Measurements from ENCODE around the gene CDO1.

GRCh38 chr5:115831163-115831768, 14.8 kb upstream of the CDO1 start:
- TF ChIP-seq, protein P1, sequence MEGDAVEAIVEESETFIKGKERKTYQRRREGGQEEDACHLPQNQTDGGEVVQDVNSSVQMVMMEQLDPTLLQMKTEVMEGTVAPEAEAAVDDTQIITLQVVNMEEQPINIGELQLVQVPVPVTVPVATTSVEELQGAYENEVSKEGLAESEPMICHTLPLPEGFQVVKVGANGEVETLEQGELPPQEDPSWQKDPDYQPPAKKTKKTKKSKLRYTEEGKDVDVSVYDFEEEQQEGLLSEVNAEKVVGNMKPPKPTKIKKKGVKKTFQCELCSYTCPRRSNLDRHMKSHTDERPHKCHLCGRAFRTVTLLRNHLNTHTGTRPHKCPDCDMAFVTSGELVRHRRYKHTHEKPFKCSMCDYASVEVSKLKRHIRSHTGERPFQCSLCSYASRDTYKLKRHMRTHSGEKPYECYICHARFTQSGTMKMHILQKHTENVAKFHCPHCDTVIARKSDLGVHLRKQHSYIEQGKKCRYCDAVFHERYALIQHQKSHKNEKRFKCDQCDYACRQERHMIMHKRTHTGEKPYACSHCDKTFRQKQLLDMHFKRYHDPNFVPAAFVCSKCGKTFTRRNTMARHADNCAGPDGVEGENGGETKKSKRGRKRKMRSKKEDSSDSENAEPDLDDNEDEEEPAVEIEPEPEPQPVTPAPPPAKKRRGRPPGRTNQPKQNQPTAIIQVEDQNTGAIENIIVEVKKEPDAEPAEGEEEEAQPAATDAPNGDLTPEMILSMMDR (IDR thresholded peaks at IDR 0.05), result peak; percentile 33 to 71 (median 66)
- no peak for TF ChIP-seq POLR2A (IDR thresholded peaks at IDR 0.05)

All from Peyer's patch (tissue), 4 donors.